Caki2 (cell line): ENCODE data around the gene ZSWIM4. TPM values are rescaled to one million over a fixed set of nuclear protein-coding genes. Genes with fewer than 3 reads are reported as not detected.
A peak's percentile ranks its signal among the peaks of the same experiment; 100 is the strongest.

Source experiments
- DNase-seq: peaks from one replicate; pipeline ENCODE4 v3.0.0-alpha.2; 2015; ENCODE audit warnings: low read depth
- in situ Hi-C: cut with HindIII; loops from 2 replicates; pipeline ENCODE4 v1.10.0; 2016; ENCODE audit warnings: low sequenced_read_pairs, low pct_unique_long_range_greater_than_20kb, mixed read lengths
- total RNA-seq: library from RNA; depleted of rRNA; stranded (reverse); fragments of >200 nt; shearing (Covaris generic); gene quantifications from 2 replicates; pipeline ENCODE4 v1.2.3, GENCODE V29; 2014; ENCODE audit warnings: low replicate concordance

Gene ZSWIM4
- total RNA-seq, 1 experiment from 2014 or later: 6.2 TPM

GRCh38 chr19:13826652-13827235 lies 31.5 kb downstream of the ZSWIM4 start:
- DNase-seq: no peak
- in situ Hi-C loops: no loop called here

DNA sequence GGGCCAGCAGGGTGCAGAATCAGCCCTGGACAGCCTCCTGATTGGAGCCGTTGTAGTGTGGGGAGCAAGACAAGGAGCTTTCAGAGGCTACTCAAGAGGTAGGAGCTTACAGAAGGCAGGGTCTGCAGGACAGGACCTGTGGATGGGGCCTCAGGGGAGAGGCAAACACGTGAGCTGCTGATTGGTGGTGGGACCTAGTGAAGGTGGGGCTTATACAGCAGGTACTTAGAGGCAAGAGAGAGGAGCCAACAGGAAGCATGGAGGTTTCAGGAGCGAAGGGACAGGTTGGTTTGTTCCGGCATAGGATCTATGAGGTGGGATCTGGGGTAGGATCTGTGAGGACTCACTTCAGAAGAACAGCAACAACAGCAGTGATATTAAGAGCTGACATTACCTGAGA lies 32.4 kb downstream of the ZSWIM4 start:
- no peak for DNase-seq
- in situ Hi-C loops: no loop called here

- no peak for DNase-seq
- in situ Hi-C loops: no loop called here
Observed at GRCh38 chr19:13830114-13830740, 35.0 kb downstream of the ZSWIM4 start.

GRCh38 chr19:13830741-13831536 lies 35.7 kb downstream of the ZSWIM4 start:
- DNase-seq: no peak

DNA sequence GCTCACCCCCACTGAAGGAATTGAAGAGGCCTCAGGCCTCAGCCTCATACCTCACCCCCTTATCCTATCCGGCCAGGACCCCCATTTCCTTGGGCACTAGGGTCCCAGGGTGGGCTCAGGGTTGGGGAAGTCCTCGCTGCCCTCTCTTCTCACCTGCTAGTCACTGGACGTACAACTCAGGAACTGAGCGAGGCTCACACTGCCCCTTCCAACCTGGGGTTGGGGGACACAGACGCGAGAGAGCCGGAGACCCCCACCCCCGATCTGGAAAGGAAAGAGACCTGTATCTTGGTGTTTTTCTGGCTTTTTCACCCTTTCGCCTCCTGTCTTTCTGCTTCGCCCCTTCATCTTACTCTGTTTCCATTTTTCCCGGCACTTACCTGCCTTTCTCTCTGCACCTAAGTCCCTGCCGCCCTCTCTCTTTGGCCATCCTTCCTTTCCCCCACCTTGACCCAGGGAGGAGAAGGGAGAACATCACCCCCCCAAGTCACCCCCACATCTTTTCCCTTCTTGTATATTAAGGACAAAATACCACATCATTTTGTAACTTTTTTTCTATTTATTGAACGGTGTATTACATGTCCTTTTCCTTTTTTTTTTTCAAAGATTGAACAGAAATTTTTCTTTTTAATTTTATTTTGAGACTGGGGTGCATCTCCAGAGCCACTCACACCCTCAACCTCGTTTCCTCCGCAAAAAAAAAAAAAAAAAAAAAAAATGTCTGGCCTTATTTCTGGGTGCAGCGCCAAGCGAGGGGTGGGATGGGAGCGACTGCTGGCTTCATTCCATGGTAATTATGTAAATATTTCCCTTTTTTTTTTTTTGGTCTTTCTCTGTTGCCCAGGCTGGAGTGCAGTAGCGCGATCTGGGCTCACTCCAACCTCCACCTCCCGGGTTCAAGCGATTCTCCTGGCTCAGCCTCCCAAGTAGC lies 36.6 kb downstream of the ZSWIM4 start:
- no peak for DNase-seq
- in situ Hi-C loops: no loop called here

More at GRCh38 chr19:13830741-13831536, 35.7 kb downstream of the ZSWIM4 start:
- in situ Hi-C loops: no loop called here

DNA sequence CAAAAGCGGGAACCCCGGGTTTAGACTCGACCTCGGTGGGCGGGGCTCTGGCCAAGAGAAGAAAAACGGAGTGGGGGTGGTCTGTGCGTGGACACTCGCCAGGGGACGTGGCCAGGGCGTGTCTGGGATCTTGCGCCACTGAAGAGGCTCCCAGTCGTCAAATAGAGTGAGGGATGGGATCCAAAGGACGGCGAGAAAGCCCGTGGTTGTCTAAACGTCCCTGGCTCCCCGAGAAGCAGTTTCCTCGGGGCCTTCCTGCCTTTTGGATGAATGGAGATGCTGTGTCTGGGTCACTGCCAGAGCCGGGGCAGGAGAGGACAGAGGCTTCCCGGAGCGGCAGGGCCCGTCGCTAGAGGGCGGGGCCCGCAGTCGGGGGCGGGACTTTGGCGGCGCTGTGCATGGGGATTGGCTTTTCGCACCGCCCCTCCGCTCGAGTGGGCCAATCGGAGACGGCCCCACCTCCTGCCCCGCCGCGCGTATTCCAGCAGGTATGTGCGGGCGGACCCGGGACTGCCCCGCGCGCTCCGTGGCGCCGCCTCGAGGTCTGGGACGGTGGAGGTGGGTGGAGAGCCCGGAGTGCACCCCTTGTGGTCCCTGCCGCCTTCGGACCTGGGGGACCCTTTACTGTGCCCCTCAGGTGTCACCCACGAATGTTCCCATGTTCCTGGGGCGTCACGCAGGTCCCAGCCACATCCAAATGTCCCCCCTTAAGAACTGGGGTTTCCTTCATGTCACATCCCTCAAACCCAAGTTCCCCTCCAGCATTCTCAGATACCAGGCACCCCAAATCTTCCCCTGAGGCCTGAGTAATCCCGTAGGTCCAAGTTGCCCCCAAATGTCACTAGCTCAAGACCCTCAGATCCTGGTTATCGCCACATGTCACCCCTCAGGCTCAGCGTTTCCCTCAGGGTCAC lies 38.3 kb downstream of the ZSWIM4 start:
- peak; percentile 93 for DNase-seq
- in situ Hi-C loops: no loop called here

DNA sequence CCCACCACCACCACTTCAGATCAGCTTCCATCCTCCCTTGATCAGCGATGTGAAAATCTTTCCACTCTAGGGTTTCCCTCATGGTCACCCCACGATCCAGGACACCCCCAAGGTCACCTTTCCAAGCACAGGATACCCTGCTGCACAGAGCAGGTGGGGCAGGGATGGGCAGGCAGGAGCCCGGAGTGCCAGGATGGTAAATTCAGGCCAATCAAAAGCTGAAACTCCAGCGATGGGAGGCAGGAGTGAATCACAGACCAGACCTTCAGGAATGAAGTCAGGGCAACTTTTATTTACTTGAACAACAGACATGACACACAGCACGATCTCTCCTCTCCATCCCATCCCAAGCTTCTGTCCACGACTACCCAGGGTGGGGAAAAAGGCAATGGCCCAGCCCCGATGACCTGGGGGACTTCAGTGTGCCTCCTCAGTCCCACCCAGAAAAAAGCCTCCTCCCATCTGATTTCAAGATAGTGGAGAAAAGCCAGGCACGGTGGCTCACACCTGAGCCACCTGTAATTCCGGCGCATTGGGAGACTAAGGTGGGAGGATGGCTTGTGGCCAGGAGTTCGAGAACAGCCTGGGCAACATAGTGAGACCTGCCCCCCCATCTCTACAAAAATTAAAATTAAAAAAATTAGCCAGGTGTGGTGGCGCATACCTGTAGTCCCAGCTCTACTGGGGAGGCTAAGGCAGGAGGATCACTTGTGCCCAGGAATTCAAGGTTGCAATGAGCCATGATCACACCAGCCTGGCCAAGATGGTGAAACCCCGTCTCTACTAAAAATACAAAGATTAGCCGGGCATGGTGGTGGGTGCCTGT lies 39.2 kb downstream of the ZSWIM4 start:
- in situ Hi-C loops: no loop called here
- DNase-seq: peak; percentile 82

DNA sequence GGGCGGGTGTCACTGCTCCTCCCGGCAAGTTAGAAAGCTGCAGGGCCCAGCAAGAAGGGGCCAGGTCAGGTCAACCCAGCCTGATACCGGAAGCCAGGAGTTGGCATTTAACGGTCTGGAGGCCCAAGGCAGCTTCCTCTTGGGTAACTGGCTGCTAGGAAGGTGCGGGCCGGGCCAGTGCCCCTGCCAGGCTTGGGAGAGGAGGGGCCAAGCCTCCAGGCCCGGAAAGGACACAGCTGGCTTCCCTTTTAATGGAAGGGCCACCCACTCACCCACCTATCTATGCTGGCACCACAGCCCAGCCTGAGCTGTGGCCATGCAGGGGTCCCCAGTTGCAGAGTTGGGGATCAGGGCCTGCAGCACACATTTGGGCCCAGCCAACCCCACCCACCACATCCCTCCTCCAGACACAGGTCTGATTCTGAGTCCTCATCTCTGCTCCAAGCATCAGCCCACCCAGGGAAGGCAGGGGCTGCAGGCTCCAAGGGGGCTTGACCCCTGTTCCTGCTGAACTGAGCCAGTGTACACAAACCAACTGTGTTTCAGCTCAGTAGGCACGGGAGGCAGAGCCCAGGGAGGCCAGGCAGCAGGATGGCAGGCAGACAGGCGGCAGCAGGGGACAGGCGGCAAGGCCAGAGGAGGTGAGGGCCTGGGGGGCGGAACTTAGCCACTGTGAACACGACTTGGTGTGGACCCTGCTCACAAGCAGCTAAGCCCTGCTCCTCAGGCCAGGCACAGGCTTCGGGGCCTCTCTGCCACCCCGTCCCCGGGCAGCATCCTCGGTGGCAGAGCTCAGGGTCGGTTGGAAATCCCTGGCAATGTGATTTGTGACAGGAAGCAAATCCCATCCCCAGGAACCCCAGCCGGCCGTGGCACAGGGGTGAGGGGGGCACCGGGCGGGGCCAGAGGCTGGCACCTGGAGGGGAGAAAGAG lies 40.8 kb downstream of the ZSWIM4 start:
- in situ Hi-C loops: no loop called here

DNA sequence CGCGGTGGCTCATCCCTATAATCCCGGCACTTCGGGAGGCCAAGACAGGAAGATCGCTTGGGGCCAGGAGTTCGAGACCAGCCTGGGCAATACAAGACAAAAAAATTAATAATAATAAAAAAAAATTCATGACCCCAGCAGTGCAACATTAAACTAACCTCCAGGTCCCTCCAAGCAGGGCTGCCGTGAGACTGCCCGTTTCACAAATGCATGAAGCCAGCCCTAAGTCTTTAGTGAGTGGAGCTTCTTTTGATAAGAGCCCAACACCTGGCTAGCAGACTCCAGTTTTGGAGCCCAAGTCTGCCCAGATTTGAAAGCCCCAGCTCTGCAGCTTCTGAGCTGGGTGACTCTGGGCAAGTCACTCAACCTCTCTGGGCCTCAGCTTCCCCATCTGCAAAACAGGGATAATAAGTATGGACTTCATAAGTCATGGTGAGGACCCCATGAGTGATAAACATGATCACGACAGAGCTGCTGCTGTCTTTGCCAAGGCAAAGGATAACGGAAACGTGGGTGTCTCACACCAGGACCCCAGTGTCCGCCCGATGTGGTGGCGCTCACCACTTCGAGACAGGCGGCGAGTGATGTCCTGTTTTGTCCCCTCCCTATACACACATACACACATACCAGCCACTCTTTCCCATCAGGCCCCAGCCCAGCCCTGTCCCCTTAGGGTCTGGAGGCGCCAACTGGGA lies 43.3 kb downstream of the ZSWIM4 start:
- DNase-seq: no peak
- in situ Hi-C loops: no loop called here

More for the DNA sequence above, 40.8 kb downstream of the ZSWIM4 start:
- peak; percentile 51 for DNase-seq

- peak; percentile 93 for DNase-seq
- in situ Hi-C loops: no loop called here
Observed at GRCh38 chr19:13839130-13839937, 44.1 kb downstream of the ZSWIM4 start.

DNA sequence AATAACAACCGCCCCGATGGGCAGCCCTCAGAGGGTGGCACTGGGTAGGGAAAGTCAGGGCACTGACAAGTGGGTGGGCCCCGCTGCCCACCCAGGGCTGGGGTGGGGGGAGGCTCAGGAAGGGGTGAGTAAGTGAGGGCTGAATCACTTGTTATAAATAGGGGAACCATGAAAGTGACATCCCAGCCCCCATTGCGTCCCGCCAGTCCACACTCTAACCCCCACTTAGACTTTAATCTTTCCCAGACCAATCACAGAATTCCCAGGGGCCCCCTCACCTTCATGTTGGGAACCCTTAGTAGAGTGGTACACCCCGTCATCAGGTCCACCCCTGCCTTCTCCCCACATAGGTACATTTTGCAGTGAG lies 44.7 kb downstream of the ZSWIM4 start:
- no peak for DNase-seq

DNA sequence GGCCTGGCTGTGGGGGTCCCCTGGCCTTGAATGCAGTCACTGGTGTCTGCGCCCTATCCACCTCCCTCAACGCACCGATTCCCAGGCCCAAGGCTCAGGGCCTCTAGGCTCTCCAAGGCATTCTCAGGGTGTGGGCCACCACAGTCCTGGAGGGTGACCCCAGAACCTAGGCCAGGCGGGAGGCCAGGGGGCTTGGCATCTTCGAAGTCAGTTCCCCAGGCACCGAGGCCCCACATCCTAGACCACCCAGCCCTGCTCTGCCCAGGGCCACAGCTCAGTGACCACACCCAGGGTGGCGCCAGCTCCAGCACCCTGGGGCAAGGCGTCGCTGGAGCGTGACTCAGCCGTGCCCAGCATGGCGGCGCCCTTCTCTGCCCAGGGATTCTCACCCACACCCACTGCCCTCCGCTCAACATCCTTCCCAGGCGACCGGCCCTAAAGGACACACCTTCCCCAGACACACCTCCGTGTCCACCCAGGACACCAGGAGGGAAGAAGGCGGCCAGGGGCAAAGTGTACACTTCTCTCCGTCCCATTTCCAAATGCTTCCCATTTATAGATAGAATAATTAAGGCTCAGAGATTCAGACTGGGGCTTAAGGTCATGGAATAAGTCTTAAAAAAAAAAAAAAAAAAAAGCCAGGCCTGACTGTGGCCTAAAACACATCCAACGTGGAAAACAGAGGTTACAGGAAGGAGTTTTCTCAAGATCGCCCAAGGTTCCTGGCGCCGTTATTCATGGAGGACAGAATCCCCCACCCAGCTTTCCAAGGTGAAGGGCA lies 45.3 kb downstream of the ZSWIM4 start:
- peak; percentile 92 for DNase-seq
- in situ Hi-C loops: no loop called here

More for the DNA sequence above, 44.7 kb downstream of the ZSWIM4 start:
- in situ Hi-C loops: no loop called here

DNA sequence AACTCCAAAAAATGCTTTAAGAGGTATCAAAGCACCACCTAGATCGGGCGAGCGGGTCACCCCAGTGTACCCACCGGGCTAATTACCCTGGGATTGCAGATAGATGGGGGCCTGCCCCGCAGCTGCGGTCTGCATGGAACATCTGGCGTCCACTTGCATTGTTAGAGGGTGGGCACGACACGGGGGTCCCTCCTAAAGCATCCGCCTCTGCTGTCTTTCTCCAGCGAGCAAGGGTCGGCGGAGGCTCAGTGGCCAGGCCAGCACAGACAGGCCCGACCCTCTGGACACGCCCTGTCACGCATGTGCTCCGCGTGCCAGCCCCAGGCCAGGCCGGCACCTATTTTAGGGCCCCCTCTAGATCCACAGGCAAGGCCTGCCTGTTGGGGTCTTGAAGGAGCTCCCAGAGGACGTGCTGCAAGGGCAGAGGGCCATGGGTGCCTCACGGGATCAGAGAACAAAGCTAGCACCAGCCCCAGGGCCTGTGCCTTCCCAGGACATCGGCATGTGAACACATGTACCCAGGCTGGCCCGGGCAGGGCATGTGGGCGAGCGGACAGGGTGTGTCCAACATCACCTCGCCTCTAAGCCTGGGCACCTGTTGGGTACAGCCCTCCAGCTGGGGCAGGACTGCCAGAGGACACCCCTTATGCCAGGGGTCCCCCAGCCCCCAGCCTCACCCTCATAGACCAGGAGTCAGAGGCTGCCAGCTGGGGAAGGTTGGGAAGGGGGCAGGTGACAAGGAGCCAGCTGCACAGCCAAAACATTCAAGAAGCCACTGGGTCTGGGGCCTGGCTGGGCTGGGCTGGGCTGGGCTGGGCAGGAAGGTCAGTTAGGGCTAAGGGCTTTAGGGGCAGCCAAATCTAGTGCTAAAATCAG lies 46.1 kb downstream of the ZSWIM4 start:
- peak; percentile 75 for DNase-seq
- in situ Hi-C loops: no loop called here
